GM21515 (cell line): ENCODE measurements around the gene KSR2.
"Not testable (repeated sequence)": the region's sequence is repeated elsewhere in the genome, so short reads cannot be mapped to it uniquely, and the experiment has no call there.

ENCODE experiments used
- ATAC-seq: cut with Tn5 transposase; IDR thresholded peaks from one replicate; pipeline ENCODE4 v1.9.1; 2021; ENCODE audit not compliant: unreplicated experiment

KSR2 gene

GRCh38 chr12:117860787-117861290 lies 108.0 kb downstream of the KSR2 start:
- not testable (repeated sequence) for ATAC-seq

- no peak for ATAC-seq
Observed at GRCh38 chr12:117860111-117860510, 108.7 kb downstream of the KSR2 start.

DNA sequence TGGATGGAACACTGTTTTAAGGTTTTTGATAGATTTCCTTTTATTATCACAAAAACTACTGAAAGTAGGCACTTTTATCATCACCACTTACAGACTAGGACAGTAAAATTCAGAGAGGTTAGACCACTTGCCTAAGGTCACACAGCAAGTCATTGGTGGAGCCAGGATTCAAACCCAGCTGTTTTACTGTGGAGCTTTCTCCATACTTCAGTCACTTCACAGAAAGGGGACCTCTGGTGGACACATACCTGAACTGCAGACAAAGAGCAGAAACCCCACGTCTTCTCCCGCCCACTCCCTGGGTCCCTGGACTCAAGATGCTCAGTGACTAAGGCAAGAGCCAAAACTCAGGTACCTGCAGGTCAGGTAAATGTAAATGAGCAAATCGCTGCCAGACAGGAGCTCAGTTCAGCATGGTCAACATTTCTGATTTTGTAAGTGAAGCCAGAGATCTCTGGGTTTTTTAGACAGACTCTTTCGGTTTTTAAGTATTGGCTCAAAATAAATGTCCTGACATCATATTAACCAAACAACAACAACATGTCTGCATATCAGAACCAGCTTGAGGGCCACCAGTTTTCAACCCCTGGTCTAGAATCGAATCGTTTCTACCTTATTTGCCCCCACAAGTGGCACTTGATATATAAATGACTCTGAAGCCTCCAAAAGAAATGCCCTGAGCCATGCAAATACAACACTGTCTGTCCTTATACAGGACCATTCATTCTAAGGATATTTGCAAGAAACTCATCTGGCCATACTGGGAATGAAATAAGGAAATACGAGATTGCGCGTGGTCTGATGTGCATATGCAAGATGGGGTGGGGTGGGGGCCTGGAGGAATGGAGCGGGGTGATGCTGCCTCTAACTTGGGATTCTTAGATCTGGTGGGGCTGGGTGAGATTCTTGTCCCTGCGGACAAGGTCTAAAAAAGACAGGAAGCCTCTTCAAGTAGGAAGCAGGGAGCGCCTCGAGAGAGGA lies 110.9 kb downstream of the KSR2 start:
- no peak for ATAC-seq

DNA sequence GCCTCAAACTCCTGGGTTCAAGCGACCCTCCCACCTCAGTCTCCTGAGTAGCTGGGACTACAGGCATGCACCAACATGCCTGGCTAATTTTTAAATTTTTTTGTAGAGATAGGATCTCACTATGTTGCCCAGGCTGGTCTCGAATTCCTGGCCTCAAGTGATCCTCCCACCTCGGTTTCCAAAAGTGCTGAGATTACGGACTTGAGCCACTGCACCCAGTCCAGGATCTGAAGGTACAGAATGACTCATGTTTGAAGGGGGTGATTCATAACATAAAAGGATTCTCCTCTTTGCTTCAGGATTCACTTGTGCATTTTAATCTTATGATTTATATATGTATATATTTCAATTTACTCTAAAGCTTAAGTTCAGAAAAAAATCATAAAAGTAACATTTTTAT lies 111.7 kb downstream of the KSR2 start:
- ATAC-seq = not testable (repeated sequence)

DNA sequence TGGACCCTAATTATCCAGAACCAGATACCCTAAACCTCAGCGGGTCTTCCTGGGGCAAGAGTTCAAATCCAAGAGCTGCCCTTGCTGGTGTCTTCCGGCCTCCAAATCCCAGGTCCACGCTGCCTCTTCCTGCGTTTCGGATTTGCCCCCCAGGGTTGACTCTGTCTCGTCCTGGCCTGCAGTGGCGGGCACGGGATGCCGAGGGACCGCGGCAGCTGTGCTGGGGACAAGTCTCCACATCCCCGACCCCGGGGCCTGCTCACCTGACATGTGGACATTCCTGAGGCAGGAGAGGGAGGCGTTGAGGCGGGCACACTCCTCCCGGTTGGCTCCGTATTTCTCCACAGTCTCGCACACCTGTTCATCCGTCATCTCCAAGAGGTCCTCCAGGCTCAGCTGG lies 113.6 kb downstream of the KSR2 start:
- no peak for ATAC-seq

DNA sequence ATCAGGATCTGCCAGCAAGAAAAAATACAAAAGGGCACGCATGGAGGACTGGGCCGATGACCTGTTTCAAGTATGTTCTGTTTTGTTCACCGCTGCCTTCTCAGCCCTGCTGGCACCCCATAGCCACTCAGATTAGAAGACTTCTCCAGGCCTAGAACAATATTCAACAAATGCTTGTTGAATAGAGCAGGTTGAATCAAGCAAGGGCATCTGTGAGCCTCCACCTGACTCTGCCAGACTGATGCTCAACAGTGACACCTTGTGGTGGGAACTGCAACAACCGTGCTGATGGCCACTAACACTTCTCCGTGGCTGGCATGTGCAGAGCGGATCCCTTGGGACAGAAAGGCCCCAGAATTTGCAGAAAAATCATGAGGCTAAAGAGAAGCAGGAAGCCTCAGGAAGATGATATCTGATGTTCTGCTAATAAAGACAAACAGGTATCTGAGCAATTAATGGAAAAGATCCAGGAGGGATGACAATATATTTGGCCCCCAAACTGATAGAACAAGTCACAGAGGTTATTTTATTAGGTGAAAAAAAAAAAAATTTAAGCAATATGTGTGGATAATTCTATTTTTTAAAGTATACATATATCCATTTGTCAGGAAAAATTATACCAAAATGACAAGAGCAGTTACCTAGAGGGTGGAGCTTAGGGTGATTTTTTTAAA lies 114.3 kb downstream of the KSR2 start:
- ATAC-seq = no peak

- no peak for ATAC-seq
Observed at GRCh38 chr12:117853600-117853999, 115.2 kb downstream of the KSR2 start.

GRCh38 chr12:117850048-117850447 lies 118.7 kb downstream of the KSR2 start:
- no peak for ATAC-seq

- no peak for ATAC-seq
Observed at GRCh38 chr12:117847371-117847770, 121.4 kb downstream of the KSR2 start.

DNA sequence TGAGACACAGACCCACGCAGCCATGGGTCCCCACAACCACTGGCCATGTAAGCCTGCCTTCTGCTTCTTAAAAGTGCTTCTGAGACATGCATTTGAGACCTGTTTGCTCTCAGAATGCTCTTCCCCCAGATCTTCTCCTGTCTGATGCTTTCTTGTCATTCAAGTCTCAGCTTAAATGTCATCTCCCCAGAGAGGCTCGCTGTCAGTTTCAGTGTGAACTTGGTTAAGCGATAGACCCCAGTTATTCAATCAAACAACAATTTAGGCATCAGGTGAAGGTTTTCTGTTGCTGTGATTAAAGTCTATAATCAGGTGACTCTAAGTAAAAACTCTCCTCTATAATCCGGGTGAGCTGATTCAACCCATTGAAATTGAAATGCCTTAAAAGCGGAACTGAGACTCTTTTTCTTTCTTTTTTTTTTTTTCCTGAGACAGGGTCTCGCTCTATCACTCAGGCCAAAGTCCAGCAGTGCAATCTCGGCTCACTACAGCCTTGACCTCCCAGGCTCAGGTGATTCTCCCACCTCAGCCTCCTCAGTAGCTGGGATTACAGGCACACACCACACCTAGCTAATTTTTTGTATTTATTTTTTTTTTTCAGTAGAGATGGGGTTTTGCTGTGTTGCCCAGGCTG lies 123.4 kb downstream of the KSR2 start:
- ATAC-seq = no peak

DNA sequence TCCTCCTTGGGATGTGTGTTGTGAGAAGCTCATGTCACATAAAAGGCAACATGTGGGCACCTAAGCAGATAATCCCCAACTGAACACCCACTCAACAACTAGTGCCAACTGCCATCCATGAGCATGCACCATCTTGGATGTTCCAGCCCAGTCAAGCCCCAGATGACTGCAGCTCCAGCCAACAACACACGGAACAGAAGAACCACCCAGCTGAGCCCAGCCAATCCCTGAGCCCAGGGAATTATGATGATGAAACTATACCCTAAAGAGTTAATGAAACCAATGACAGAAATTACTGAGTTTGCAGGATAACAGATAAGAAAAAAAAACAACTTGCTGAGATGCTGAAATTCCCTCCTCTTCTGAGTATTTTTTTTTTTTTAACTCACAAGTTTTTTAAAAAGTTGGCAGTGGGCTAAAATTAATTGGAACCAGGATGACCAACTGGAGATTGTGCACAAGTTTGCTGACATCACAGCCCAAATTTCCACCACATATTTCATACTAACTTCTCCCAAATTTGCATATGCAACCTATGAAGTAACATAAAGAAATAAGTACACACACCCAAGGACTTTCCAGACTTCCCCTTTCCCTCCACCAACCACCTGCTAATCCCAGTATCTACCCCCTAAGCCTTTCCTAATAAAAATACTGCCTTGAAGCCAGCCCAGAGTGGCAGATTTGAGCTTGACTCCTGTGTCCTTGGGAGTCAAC lies 124.5 kb downstream of the KSR2 start:
- ATAC-seq = no peak

DNA sequence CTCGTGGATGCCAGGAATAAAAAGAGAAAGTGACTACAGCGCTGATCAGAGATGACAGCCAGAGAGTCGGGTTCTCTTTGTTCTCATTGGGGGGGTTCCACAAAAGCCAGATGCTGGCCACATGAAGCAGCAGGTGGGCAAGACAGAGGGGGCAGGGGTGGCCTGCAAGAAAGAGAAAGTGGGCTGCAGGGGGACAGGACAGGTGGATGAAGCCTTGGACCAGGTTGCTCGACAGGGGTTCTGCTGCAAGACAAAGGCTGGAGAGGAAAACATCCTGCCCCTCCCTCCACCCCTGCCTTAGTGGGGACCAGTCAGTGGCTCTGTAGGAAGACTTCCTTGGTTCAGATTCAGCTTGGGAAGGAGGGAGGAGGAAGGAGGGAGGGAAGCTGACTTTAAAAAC lies 126.2 kb downstream of the KSR2 start:
- ATAC-seq = no peak

- no peak for ATAC-seq
Observed at GRCh38 chr12:117842220-117842619, 126.6 kb downstream of the KSR2 start.

DNA sequence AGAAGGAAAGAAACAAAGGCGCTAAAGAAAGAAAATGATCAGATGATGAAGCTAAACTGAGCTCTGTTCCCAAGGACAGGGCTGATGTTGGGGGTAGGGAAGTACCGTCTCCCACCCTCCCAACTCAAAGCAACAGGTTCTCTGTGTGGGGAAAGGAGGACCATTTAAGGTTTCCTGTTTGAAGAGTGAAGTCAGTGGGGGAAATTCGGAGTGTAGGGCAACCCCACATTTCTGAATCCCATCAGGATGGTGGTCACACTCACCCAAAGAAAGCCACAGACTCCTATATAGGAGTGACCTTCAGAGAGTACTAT lies 131.1 kb downstream of the KSR2 start:
- no peak for ATAC-seq

DNA sequence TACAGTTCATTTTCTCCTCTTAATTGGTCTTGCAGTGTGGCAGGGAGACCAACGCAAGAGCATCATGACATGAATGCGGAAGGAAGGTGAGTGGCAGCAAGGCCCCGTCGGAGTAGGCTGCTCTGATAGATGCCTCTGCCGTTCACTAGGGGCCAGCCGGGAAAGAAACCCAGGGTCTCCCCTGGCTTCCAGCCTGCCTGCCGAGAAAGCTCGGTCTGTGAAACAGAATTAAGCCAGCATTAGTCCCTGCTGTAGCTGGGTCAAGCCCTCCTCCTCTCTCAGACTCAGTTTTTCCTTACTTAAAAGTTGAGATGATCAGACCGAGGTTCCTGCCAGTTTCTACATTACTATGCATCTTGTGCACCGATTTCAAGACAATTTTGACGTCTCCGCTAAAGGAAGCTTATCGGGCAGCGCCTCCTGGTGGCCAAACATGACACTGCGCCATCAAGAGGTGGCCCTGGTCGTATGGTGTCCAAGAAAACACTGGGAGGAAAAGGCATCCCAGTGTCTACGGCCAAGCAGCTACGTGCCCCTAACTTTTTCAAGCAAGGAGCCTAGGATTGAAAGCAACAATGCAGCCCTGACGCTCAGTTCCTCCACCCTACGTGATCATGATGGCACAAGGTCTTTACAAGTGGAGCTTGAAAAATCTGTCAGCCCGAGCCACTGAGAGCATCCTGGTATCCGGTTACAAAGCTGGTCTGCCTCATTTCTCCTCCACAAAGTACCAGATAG lies 131.6 kb downstream of the KSR2 start:
- ATAC-seq = peak; percentile 72

- ATAC-seq = no peak
Observed at GRCh38 chr12:117836476-117836875, 132.3 kb downstream of the KSR2 start.

DNA sequence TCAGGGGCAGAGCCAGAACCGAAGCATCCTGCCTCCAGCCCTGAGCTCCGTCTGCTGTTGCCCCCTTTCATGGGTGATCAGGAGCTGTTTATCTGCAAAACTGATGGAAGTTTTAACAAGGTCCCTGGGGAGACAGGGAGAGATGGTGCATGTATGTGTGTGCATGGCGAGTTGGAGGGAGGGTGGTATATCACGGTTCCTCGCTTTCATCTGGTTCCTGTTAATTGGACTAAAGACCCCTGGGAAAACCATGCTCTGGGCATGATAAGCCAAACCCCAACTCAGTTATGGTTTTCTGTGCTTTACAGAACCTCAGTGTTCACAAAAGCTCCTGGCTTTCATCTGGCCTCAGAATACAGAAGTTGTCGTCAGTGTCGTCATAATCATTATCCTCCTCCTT lies 133.6 kb downstream of the KSR2 start:
- ATAC-seq = no peak

DNA sequence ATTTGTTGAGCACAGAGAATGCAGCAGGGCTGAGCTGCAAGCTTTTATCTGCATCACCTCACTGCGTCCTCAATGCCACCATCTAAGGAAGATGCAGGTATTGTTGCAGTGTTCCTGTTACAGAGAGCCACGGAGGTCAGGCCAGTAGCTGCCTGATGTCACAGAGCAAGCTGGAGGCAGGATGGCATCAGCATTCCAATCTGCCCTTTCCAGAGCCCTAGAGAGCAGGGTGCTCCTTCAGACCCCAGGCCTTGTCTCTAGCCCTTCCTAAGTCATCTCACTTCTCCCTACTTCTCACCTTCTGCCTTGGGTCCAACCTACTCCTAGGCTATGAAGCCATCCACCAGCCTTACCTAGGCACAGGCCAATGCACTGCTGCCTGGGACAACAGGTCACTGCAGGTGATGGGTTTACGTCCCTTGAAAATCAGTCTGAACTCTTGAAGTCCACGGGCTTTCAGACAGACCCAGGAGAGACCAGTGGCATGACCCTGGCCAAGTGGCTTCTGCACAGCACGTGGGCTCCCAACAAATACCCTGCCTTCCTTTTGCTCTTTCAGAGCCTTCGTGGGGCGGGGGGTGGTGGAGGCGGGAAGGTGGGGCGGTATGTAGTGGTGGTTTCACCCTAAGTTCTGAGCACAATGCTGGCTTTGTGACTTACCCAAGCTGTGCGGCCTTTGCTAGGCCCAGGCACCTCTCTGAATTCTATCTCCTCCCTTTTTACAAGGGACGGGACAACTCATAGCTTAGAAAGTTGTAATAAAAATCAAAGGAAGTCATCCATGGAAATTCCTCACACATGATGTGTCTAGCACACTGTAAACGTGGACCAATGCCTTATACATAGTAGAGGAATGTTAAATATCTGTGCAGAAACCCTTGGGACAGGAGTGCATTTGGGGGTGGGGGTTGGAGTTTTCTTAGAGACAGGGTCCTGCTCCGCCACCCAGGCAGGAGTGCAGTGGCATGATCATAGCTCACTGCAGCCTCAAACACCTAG lies 136.0 kb downstream of the KSR2 start:
- ATAC-seq = no peak

GRCh38 chr12:117830471-117830870 lies 138.3 kb downstream of the KSR2 start:
- no peak for ATAC-seq
